Suprapubic skin (tissue), 4 donors: ENCODE measurements around the gene ZNF728.

Experiments
- EP300 ChIP-seq: sonication (generic); formaldehyde crosslinking; IDR thresholded peaks from one replicate; pipeline ENCODE4 v1.6.1; 2017; ENCODE audit warnings: antibody characterized with exemption
- POLR2A ChIP-seq, 2 donors: fragments of 450-650 bp; IDR thresholded peaks; one replicate each; pipeline ENCODE4 v1.6.1; 2017; ENCODE audit warnings: antibody characterized with exemption in 2 of 2, mild to moderate bottlenecking in 2 of 2, moderate library complexity in 2 of 2
- POLR2AphosphoS5 ChIP-seq, 3 donors: sonication (generic); formaldehyde crosslinking; IDR thresholded peaks; one replicate each; pipeline ENCODE4 v1.6.1; 2017; ENCODE audit warnings: antibody characterized with exemption in 3 of 3
- TF ChIP-seq, protein P1 (sequence below), 2 donors: fragments of 200-600 bp in 1 of 2; fragments of 450-650 bp in 1 of 2; sonication (generic) in 1 of 2; IDR thresholded peaks; one replicate each; pipeline ENCODE4 v1.5.1; 2016 to 2019; ENCODE audit warnings: antibody characterized with exemption in 2 of 2, mild to moderate bottlenecking in 1 of 2, moderate library complexity in 1 of 2

DNA sequence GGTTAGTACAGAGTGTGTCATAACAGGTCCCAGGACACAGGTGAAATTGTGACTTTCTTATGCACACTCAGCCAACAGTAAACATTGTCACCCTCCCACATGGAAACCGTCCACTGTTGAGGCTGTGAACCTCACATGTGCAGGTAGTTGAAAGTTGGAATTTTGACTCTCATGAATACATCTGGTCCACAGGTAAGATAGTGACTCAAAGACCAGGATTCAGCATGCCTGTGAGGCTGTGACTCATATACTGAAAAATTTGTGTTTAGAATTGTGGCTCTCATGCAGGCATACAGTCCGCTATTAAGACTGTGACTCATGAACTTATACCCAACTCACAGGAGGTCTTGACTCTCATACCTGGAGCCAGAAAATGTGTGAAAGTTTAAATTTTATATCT lies 67.8 kb downstream of the ZNF728 start:
- TF ChIP-seq, protein P1, sequence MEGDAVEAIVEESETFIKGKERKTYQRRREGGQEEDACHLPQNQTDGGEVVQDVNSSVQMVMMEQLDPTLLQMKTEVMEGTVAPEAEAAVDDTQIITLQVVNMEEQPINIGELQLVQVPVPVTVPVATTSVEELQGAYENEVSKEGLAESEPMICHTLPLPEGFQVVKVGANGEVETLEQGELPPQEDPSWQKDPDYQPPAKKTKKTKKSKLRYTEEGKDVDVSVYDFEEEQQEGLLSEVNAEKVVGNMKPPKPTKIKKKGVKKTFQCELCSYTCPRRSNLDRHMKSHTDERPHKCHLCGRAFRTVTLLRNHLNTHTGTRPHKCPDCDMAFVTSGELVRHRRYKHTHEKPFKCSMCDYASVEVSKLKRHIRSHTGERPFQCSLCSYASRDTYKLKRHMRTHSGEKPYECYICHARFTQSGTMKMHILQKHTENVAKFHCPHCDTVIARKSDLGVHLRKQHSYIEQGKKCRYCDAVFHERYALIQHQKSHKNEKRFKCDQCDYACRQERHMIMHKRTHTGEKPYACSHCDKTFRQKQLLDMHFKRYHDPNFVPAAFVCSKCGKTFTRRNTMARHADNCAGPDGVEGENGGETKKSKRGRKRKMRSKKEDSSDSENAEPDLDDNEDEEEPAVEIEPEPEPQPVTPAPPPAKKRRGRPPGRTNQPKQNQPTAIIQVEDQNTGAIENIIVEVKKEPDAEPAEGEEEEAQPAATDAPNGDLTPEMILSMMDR (IDR thresholded peaks at IDR 0.05), result no peak
- TF ChIP-seq POLR2A (IDR thresholded peaks at IDR 0.05), result no peak
- no peak for TF ChIP-seq EP300
- no peak for TF ChIP-seq POLR2AphosphoS5 (IDR thresholded peaks at IDR 0.05)
